HCT116 (cell line): ENCODE data around the gene RBMS1. TPM values are rescaled to one million over a fixed set of nuclear protein-coding genes. Genes with fewer than 3 reads are reported as not detected.

ENCODE experiments used
- ATAC-seq: fragments of 200-7000 bp; cut with Tn5 transposase; 2 replicates; pipeline ENCODE4 v1.9.1; 2020; ENCODE audit warnings: mild to moderate bottlenecking, moderate library complexity
- BruUV-seq: library from RNA; stranded (reverse); fragments of 400-500 nt; replicated peaks from 2 replicates; lab custom pipeline; 2021; lab: Mats Ljungman, UMichigan
- CTCF ChIA-PET: fragments of 300-600 bp; sonication (Branson Sonifier 250); formaldehyde crosslinking; loops from one replicate; lab custom pipeline; 2021; ENCODE audit warnings: antibody characterized with exemption; lab: Charles Lee
- POLR2A ChIA-PET: fragments of 300-600, 350-600 bp; sonication (Branson Sonifier 250); formaldehyde crosslinking; loops from one replicate; lab custom pipeline; 2021; ENCODE audit warnings: antibody characterized with exemption; lab: Charles Lee
- RAD21 ChIA-PET, 2 experiments: fragments of 300-600 bp; sonication (Branson Sonifier 250); formaldehyde crosslinking; loops; one replicate each; lab custom pipeline; 2023; ENCODE audit warnings: low total read pairs in 2 of 2; ENCODE audit not compliant: uncharacterized antibody in 2 of 2, unreplicated experiment in 2 of 2, low non-redundant PET in 1 of 2; lab: Charles Lee
- DNase-seq: peaks from one replicate; pipeline ENCODE4 v3.0.0-alpha.2; 2010; ENCODE audit warnings: low read depth, low spot score
- H2AFZ ChIP-seq: fragments of 200-600 bp; shearing (Covaris generic), sonication (generic); 2 replicates; pipeline ENCODE4 v1.6.1; 2017; ENCODE audit warnings: low read depth, mixed run types, mixed read lengths, antibody characterized with exemption, low read length; ENCODE audit not compliant: poor library complexity, severe bottlenecking
- H3K27ac ChIP-seq: 2 replicates; pipeline ENCODE4 v1.5.1; 2012; ENCODE audit warnings: low read depth, low read length
- H3K27me3 ChIP-seq: fragments of 200-600 bp; sonication (generic); 2 replicates; pipeline ENCODE4 v1.6.1; 2016; ENCODE audit warnings: mixed run types, low read length, mixed read lengths; ENCODE audit not compliant: insufficient read depth
- H3K36me3 ChIP-seq, 2 experiments: fragments of 200-500 bp in 1 of 2; fragments of 200-600 bp in 1 of 2; sonication (Bioruptor generic) in 1 of 2; sonication (generic) in 1 of 2; 2 replicates each; pipeline versions ENCODE4 v1.5.1 to v1.6.1; 2014 to 2016; ENCODE audit warnings: low read length in 2 of 2, inconsistent platforms in 1 of 2, mixed read lengths in 1 of 2, mixed run types in 1 of 2; ENCODE audit not compliant: insufficient read depth in 2 of 2, control insufficient read depth in 1 of 2
- H3K4me1 ChIP-seq, 2 experiments: fragments of 200-600 bp in 1 of 2; sonication (generic) in 1 of 2; 2 replicates each; pipeline versions ENCODE4 v1.5.1 to v1.6.1; 2012 to 2017; ENCODE audit warnings: low read length in 2 of 2, inconsistent platforms in 1 of 2, mild to moderate bottlenecking in 1 of 2, mixed read lengths in 1 of 2, mixed run types in 1 of 2, moderate library complexity in 1 of 2; ENCODE audit not compliant: insufficient read depth in 2 of 2, control insufficient read depth in 1 of 2
- H3K4me2 ChIP-seq: fragments of 200-600 bp; sonication (generic); 2 replicates; pipeline ENCODE4 v1.6.1; 2017; ENCODE audit warnings: mixed run types, low read length, mixed read lengths
- H3K4me3 ChIP-seq, 2 experiments: fragments of 200-600 bp in 1 of 2; sonication (generic) in 1 of 2; replicated peaks in 1 of 2; 2 replicates each; pipeline ENCODE4 v1.5.1; 2011 to 2016; ENCODE audit warnings: low read length in 2 of 2, control low read depth in 1 of 2, low read depth in 1 of 2, mild to moderate bottlenecking in 1 of 2, mixed read lengths in 1 of 2, mixed run types in 1 of 2
- H3K79me2 ChIP-seq: fragments of 200-600 bp; sonication (generic); 2 replicates; pipeline ENCODE4 v1.6.1; 2017; ENCODE audit warnings: mild to moderate bottlenecking, mixed run types, low read length, moderate library complexity, mixed read lengths; ENCODE audit not compliant: insufficient read depth
- H3K9ac ChIP-seq: fragments of 200-600 bp; sonication (generic); 2 replicates; pipeline ENCODE4 v1.6.1; 2016; ENCODE audit warnings: low read length, mixed read lengths
- H3K9me2 ChIP-seq: fragments of 200-600 bp; sonication (generic), shearing (Covaris generic); 2 replicates; pipeline ENCODE4 v1.6.1; 2017; ENCODE audit warnings: mixed run types, mild to moderate bottlenecking, moderate library complexity; ENCODE audit not compliant: insufficient read depth
- H3K9me3 ChIP-seq, 2 experiments: fragments of 200-500 bp in 1 of 2; fragments of 200-600 bp in 1 of 2; sonication (Bioruptor generic) in 1 of 2; sonication (generic) in 1 of 2; 2 replicates each; pipeline ENCODE4 v1.6.1; 2014 to 2017; ENCODE audit warnings: low read length in 2 of 2, mixed read lengths in 2 of 2, inconsistent platforms in 1 of 2, low read depth in 1 of 2, mild to moderate bottlenecking in 1 of 2, mixed run types in 1 of 2, moderate library complexity in 1 of 2; ENCODE audit not compliant: control insufficient read depth in 1 of 2, insufficient read depth in 1 of 2
- H4K20me1 ChIP-seq: fragments of 200-600 bp; sonication (generic), shearing (Covaris generic); 2 replicates; pipeline ENCODE4 v1.6.1; 2017; ENCODE audit warnings: mixed run types, mild to moderate bottlenecking, moderate library complexity; ENCODE audit not compliant: insufficient read depth
- CBX3 ChIP-seq: IDR thresholded peaks from 2 replicates; pipeline ENCODE4 v1.6.1; 2012; ENCODE audit warnings: low read depth
- EGR1 ChIP-seq: IDR thresholded peaks from 2 replicates; pipeline ENCODE4 v1.6.1; 2012; ENCODE audit warnings: low read depth
- ELF1 ChIP-seq: IDR thresholded peaks from 2 replicates; pipeline ENCODE4 v1.6.1; 2012; ENCODE audit warnings: low read depth, borderline replicate concordance
- JUND ChIP-seq: IDR thresholded peaks from 2 replicates; pipeline ENCODE4 v1.6.1; 2012
- POLR2AphosphoS5 ChIP-seq: IDR thresholded peaks from 2 replicates; pipeline ENCODE4 v1.6.1; 2011; ENCODE audit warnings: mild to moderate bottlenecking, low read depth, low read length, moderate library complexity
- RAD21 ChIP-seq: IDR thresholded peaks from 2 replicates; pipeline ENCODE4 v1.6.1; 2012; ENCODE audit warnings: low read depth, mild to moderate bottlenecking
- REST ChIP-seq: IDR thresholded peaks from 2 replicates; pipeline ENCODE4 v1.6.1; 2012; ENCODE audit warnings: low read depth
- SIN3A ChIP-seq: IDR thresholded peaks from 2 replicates; pipeline ENCODE4 v1.6.1; 2012; ENCODE audit warnings: low read depth
- SRF ChIP-seq: IDR thresholded peaks from 2 replicates; pipeline ENCODE4 v1.6.1; 2012; ENCODE audit warnings: low read depth
- YY1 ChIP-seq: IDR thresholded peaks from 2 replicates; pipeline ENCODE4 v1.6.1; 2011; ENCODE audit warnings: low read length, low read depth, moderate library complexity, mild to moderate bottlenecking; ENCODE audit not compliant: insufficient replicate concordance; ENCODE audit errors: extremely low read depth
- ZBTB33 ChIP-seq: IDR thresholded peaks from 2 replicates; pipeline ENCODE4 v1.6.1; 2011; ENCODE audit warnings: mild to moderate bottlenecking, low read length, moderate library complexity; ENCODE audit not compliant: insufficient replicate concordance; ENCODE audit errors: extremely low read depth
- ZFX ChIP-seq: fragments of 450-650 bp; IDR thresholded peaks from 2 replicates; pipeline ENCODE4 v1.6.1; 2017
- ZNF274 ChIP-seq: fragments of 200-500 bp; sonication (Bioruptor generic); IDR thresholded peaks from 2 replicates; pipeline ENCODE4 v1.6.1; 2014; ENCODE audit warnings: mild to moderate bottlenecking, low read depth, low read length, inconsistent platforms
- intact Hi-C: fragments of 100-400 bp; cut with micrococcal nuclease; formaldehyde crosslinking; loops from 2 replicates; pipeline ENCODE4 v1.10.0; 2022
- total RNA-seq: library from RNA; stranded (reverse); gene quantifications from one replicate; pipeline ENCODE4 v1.2.1, GENCODE V29; 2021; ENCODE audit not compliant: unreplicated experiment
- TF ChIP-seq, protein P1 (sequence below), 3 experiments: fragments of 200-600 bp in 1 of 3; sonication (generic) in 1 of 3; IDR thresholded peaks in 2 of 3; conservative IDR thresholded peaks in 1 of 3; 2 replicates each; pipeline ENCODE4 v1.5.1; 2012 to 2017; ENCODE audit warnings: low read depth in 2 of 3, low read length in 2 of 3, antibody characterized with exemption in 1 of 3, borderline replicate concordance in 1 of 3, control low read depth in 1 of 3, mild to moderate bottlenecking in 1 of 3, mixed read lengths in 1 of 3, mixed run types in 1 of 3, moderate library complexity in 1 of 3; ENCODE audit not compliant: insufficient read depth in 1 of 3
- TF ChIP-seq, protein P2 (sequence below): IDR thresholded peaks from 2 replicates; pipeline ENCODE4 v1.6.1; 2012

RBMS1 gene
- total RNA-seq, 1 experiment from 2014 or later, result 17.6 TPM

DNA sequence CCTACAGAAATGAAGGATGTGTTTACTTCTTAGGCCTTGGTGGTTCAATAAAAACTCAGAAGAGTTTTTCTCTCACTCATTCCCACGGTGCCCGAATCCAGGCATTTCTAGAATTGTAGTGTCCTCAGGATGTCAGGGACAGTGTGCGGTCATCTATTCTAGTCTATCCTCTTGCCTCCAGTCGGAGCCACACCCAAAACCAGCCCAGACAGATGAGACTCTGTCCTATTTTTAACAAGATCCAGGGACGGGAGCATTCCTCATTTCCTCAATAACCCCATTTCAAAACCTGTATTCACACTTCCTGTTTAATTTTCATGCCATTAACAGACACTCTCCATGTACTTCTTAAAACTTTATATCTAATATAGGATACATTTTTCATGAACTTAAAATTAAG is 11.6 kb upstream of the RBMS1 start:
- Histone ChIP-seq H3K9me3 (no peaks in the 10 kb centered on the region), H3K27me3 (no peaks in the 10 kb centered on the region), H3K9me2 (no peaks in the 10 kb centered on the region), H3K79me2 (no peaks in the 10 kb centered on the region), H3K36me3 (no peaks in the 10 kb centered on the region), H3K4me1 (no peaks in the 10 kb centered on the region), H4K20me1 (no peaks in the 10 kb centered on the region), H3K4me3 (no peak overlapping the region), H3K27ac (no peak overlapping the region), H3K9ac (no peak overlapping the region), H3K4me2 (no peak overlapping the region), H2AFZ (peak overlapping the region; percentile 40)
- no TSS peak for BruUV-seq
- no peak for DNase-seq
- POLR2A ChIA-PET, result no interaction called here
- intact Hi-C loops, result no loop called here
- no peak for TF ChIP-seq ZBTB33
- TF ChIP-seq EGR1, result no peak
- TF ChIP-seq, protein P1, sequence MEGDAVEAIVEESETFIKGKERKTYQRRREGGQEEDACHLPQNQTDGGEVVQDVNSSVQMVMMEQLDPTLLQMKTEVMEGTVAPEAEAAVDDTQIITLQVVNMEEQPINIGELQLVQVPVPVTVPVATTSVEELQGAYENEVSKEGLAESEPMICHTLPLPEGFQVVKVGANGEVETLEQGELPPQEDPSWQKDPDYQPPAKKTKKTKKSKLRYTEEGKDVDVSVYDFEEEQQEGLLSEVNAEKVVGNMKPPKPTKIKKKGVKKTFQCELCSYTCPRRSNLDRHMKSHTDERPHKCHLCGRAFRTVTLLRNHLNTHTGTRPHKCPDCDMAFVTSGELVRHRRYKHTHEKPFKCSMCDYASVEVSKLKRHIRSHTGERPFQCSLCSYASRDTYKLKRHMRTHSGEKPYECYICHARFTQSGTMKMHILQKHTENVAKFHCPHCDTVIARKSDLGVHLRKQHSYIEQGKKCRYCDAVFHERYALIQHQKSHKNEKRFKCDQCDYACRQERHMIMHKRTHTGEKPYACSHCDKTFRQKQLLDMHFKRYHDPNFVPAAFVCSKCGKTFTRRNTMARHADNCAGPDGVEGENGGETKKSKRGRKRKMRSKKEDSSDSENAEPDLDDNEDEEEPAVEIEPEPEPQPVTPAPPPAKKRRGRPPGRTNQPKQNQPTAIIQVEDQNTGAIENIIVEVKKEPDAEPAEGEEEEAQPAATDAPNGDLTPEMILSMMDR (IDR thresholded peaks at IDR 0.05 in 2 of 3, conservative IDR thresholded peaks at IDR 0.05 in 1 of 3; ENCODE audit: borderline replicate concordance in 1 of 3, insufficient read depth in 1 of 3, low read depth in 2 of 3, low read length in 2 of 3), result no peak
- TF ChIP-seq, protein P2, sequence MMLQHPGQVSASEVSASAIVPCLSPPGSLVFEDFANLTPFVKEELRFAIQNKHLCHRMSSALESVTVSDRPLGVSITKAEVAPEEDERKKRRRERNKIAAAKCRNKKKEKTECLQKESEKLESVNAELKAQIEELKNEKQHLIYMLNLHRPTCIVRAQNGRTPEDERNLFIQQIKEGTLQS, result no peak
- no peak for TF ChIP-seq ZFX
- TF ChIP-seq ELF1, result no peak
- no peak for TF ChIP-seq REST
- no peak for TF ChIP-seq CBX3
- no peak for TF ChIP-seq ZNF274
- no peak for TF ChIP-seq YY1
- TF ChIP-seq SIN3A, result no peak
- no peak for TF ChIP-seq SRF
- no peak for TF ChIP-seq POLR2AphosphoS5
- TF ChIP-seq RAD21, result no peak
- no peak for TF ChIP-seq JUND
- ATAC-seq, result no peak
- CTCF ChIA-PET, result no interaction called here
- RAD21 ChIA-PET, result no interaction called here
